ENCODE results near the gene BTBD9.

- TF ChIP-seq CTCF (IDR thresholded peaks at IDR 0.05; ENCODE audit: poor library complexity) (no peak), EZH2 (IDR thresholded peaks at IDR 0.05; ENCODE audit: borderline replicate concordance) (no peak)
These were observed 447.2 kb downstream of the BTBD9 start for GRCh38 chr6:38192487-38192886.

Measured in hepatocyte (in vitro differentiated cells).